ENCODE measurements around the gene SEC14L2. TPM values are rescaled to one million over a fixed set of nuclear protein-coding genes. Genes with fewer than 3 reads are reported as not detected.
"Not testable (repeated sequence)": the region's sequence is repeated elsewhere in the genome, so short reads cannot be mapped to it uniquely, and the experiment has no call there.

SEC14L2 gene
- total RNA-seq, 1 experiment from 2014 or later = 9.4 TPM

- H3K27me3 Mint-ChIP-seq (ENCODE audit: insufficient read depth, unreplicated experiment) = no peaks in the 10 kb centered on the region
- no TSS peak for BruUV-seq (replicated peaks)
- no peak overlapping the region for H3K4me3 ChIP-seq (ENCODE audit: low read depth, low read length)
- H3K4me1 Mint-ChIP-seq (ENCODE audit: low read depth, unreplicated experiment) = peaks cover 14% of the 10 kb centered on the region
- no peak overlapping the region for H3K27ac Mint-ChIP-seq (ENCODE audit: unreplicated experiment)
- no peaks in the 10 kb centered on the region for H3K9me3 Mint-ChIP-seq (ENCODE audit: unreplicated experiment)
- peaks cover 9% of the 10 kb centered on the region; the same call in 1 of the 2 replicates for H3K4me1 ChIP-seq
- no peak for DNase-seq
- no peak overlapping the region for H3K4me3 Mint-ChIP-seq (ENCODE audit: unreplicated experiment)
- H3K36me3 ChIP-seq (ENCODE audit: control insufficient read depth, insufficient read depth, low read length) = no peaks in the 10 kb centered on the region
- POLR2A ChIA-PET = no interaction called here
- H3K9me3 ChIP-seq = no peaks in the 10 kb centered on the region
- no peak for TF ChIP-seq CTCF (IDR thresholded peaks at IDR 0.05; ENCODE audit: insufficient read depth in 1 of 2, low read depth in 1 of 2, low read length in 1 of 2, severe bottlenecking in 1 of 2, unreplicated experiment in 1 of 2)
- CTCF ChIA-PET = interaction anchor here (1.3 kb wide), 1 partner anchor 12 kb away, joined by 3 read pairs; the partner anchor contains the start of gene RNF215
- peaks cover 13% of the 10 kb centered on the region for H3K36me3 Mint-ChIP-seq (ENCODE audit: insufficient read depth, unreplicated experiment)
- intact Hi-C loops (cut with micrococcal nuclease; ENCODE audit: unreplicated experiment) = no loop called here
- no peaks in the 10 kb centered on the region for H3K27me3 ChIP-seq (replicated peaks; ENCODE audit: control insufficient read depth, insufficient read depth, low read length)
These were observed 2.9 kb downstream of the SEC14L2 start for GRCh38 chr22:30399718-30400117.

- DNase-seq = no peak
- H3K9me3 Mint-ChIP-seq (ENCODE audit: unreplicated experiment) = no peaks in the 10 kb centered on the region
- intact Hi-C loops (cut with micrococcal nuclease; ENCODE audit: unreplicated experiment) = no loop called here
- peaks cover 13% of the 10 kb centered on the region for H3K36me3 Mint-ChIP-seq (ENCODE audit: insufficient read depth, unreplicated experiment)
- Histone ChIP-seq H3K4me1 (peaks cover 9% of the 10 kb centered on the region; the same call in 1 of the 2 replicates), H3K4me3 (ENCODE audit: low read depth, low read length) (no peak overlapping the region), H3K9me3 (no peaks in the 10 kb centered on the region), H3K27me3 (replicated peaks; ENCODE audit: control insufficient read depth, insufficient read depth, low read length) (no peaks in the 10 kb centered on the region), H3K36me3 (ENCODE audit: control insufficient read depth, insufficient read depth, low read length) (no peaks in the 10 kb centered on the region)
- no peak overlapping the region for H3K27ac Mint-ChIP-seq (ENCODE audit: unreplicated experiment)
- peaks cover 14% of the 10 kb centered on the region for H3K4me1 Mint-ChIP-seq (ENCODE audit: low read depth, unreplicated experiment)
- H3K27me3 Mint-ChIP-seq (ENCODE audit: insufficient read depth, unreplicated experiment) = no peaks in the 10 kb centered on the region
- ChIA-PET CTCF (interaction anchor here (0.6 kb wide), 1 partner anchor 26 kb away, joined by 4 read pairs; no protein-coding TSS in a partner anchor), POLR2A (no interaction called here)
- no peak for TF ChIP-seq CTCF (IDR thresholded peaks at IDR 0.05; ENCODE audit: insufficient read depth in 1 of 2, low read depth in 1 of 2, low read length in 1 of 2, severe bottlenecking in 1 of 2, unreplicated experiment in 1 of 2)
- BruUV-seq (replicated peaks) = no TSS peak
- H3K4me3 Mint-ChIP-seq (ENCODE audit: unreplicated experiment) = no peak overlapping the region
These were observed 3.3 kb downstream of the SEC14L2 start for GRCh38 chr22:30400159-30400558.

GRCh38 chr22:30401024-30401423 lies 4.2 kb downstream of the SEC14L2 start:
- H3K9me3 ChIP-seq; H3K4me3 Mint-ChIP-seq (ENCODE audit: unreplicated experiment); H3K36me3 ChIP-seq (ENCODE audit: control insufficient read depth, insufficient read depth, low read length); DNase-seq; POLR2A ChIA-PET; H3K4me3 ChIP-seq (ENCODE audit: low read depth, low read length); H3K27me3 ChIP-seq (replicated peaks; ENCODE audit: control insufficient read depth, insufficient read depth, low read length); H3K9me3 Mint-ChIP-seq (ENCODE audit: unreplicated experiment); intact Hi-C loops (cut with micrococcal nuclease; ENCODE audit: unreplicated experiment); H3K27me3 Mint-ChIP-seq (ENCODE audit: insufficient read depth, unreplicated experiment); H3K4me1 ChIP-seq; H3K27ac Mint-ChIP-seq (ENCODE audit: unreplicated experiment); BruUV-seq (replicated peaks); CTCF ChIA-PET: not testable (repeated sequence)
- H3K36me3 Mint-ChIP-seq (ENCODE audit: insufficient read depth, unreplicated experiment) = peaks cover 13% of the 10 kb centered on the region
- peaks cover 14% of the 10 kb centered on the region for H3K4me1 Mint-ChIP-seq (ENCODE audit: low read depth, unreplicated experiment)

All from Caco-2 (cell line).